ENCODE measurements around the gene PMM2.

DNA sequence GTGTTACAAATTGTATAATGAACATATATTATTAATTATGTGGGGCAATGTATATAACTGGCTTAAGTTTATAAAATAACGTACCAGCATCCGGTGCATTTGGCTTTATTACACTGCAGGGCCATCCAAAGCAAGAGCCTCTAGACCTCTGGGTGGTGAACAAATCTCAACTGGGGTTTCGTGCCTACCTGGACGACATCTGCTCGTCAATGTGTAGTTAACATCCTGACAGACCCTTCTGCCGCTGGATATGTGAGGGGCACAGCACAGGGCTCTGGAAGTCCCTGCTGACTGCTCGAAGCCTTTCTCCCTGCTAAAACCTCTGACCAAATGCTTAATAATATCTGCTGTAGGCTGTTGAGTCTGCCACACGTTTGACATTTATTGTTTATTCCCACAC is 2.5 kb upstream of the PMM2 start:
- no peak for TF ChIP-seq CEBPB (IDR thresholded peaks at IDR 0.05; ENCODE audit: low read depth)
- TF ChIP-seq, protein P1, sequence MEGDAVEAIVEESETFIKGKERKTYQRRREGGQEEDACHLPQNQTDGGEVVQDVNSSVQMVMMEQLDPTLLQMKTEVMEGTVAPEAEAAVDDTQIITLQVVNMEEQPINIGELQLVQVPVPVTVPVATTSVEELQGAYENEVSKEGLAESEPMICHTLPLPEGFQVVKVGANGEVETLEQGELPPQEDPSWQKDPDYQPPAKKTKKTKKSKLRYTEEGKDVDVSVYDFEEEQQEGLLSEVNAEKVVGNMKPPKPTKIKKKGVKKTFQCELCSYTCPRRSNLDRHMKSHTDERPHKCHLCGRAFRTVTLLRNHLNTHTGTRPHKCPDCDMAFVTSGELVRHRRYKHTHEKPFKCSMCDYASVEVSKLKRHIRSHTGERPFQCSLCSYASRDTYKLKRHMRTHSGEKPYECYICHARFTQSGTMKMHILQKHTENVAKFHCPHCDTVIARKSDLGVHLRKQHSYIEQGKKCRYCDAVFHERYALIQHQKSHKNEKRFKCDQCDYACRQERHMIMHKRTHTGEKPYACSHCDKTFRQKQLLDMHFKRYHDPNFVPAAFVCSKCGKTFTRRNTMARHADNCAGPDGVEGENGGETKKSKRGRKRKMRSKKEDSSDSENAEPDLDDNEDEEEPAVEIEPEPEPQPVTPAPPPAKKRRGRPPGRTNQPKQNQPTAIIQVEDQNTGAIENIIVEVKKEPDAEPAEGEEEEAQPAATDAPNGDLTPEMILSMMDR (IDR thresholded peaks at IDR 0.05 in 2 of 3, conservative IDR thresholded peaks at IDR 0.05 in 1 of 3; ENCODE audit: borderline replicate concordance in 1 of 3, insufficient read depth in 1 of 3, low read depth in 2 of 3, low read length in 2 of 3): no peak
- TF ChIP-seq POLR2AphosphoS5 (IDR thresholded peaks at IDR 0.05; ENCODE audit: low read depth, low read length): no peak
- TF ChIP-seq EZH2phosphoT487 (IDR thresholded peaks at IDR 0.05; ENCODE audit: borderline replicate concordance): no peak
- TF ChIP-seq POLR2A (IDR thresholded peaks at IDR 0.05; ENCODE audit: borderline replicate concordance, extremely low read depth, insufficient read depth, insufficient read length): no peak
- TF ChIP-seq YY1 (IDR thresholded peaks at IDR 0.05; ENCODE audit: extremely low read depth, insufficient replicate concordance, low read depth, low read length): no peak

All from HCT116 (cell line).